Fibroblast of pulmonary artery (primary cell): ENCODE results near the gene LMAN1L.

Experiments
- DNase-seq: peaks from one replicate; pipeline ENCODE4 v3.0.0-alpha.2; 2010; ENCODE audit warnings: low read depth
- H3K4me3 ChIP-seq: replicated peaks from 2 replicates; pipeline ENCODE4 v1.5.1; 2011; ENCODE audit warnings: low read depth, mild to moderate bottlenecking, control low read depth, low read length, moderate library complexity
- TF ChIP-seq, protein P1 (sequence below): IDR thresholded peaks from 2 replicates; pipeline ENCODE4 v1.5.1; 2011; ENCODE audit warnings: mild to moderate bottlenecking, control low read depth, low read length, inconsistent platforms; ENCODE audit errors: missing control alignments

The LMAN1L gene

DNA sequence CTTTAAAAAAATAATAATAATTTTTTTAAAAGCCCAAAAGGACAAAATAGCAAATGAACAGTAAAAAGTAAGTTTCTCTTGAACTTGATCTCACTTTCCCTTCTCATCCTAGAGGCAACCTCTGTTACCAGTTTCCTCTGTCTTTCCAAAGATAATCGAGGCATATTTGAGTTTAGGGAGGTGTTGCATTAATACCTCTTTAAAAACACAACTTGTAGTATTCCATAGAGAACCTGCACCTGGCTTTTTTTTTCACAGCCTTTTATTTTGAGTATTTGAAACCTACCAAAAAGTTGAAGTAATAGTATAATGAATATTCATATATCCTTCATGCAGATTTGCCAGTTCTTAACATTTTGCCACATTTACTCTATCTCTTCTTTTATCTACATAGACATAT, 21.6 kb upstream of the LMAN1L start:
- no peak overlapping the region for H3K4me3 ChIP-seq
- TF ChIP-seq, protein P1, sequence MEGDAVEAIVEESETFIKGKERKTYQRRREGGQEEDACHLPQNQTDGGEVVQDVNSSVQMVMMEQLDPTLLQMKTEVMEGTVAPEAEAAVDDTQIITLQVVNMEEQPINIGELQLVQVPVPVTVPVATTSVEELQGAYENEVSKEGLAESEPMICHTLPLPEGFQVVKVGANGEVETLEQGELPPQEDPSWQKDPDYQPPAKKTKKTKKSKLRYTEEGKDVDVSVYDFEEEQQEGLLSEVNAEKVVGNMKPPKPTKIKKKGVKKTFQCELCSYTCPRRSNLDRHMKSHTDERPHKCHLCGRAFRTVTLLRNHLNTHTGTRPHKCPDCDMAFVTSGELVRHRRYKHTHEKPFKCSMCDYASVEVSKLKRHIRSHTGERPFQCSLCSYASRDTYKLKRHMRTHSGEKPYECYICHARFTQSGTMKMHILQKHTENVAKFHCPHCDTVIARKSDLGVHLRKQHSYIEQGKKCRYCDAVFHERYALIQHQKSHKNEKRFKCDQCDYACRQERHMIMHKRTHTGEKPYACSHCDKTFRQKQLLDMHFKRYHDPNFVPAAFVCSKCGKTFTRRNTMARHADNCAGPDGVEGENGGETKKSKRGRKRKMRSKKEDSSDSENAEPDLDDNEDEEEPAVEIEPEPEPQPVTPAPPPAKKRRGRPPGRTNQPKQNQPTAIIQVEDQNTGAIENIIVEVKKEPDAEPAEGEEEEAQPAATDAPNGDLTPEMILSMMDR, result no peak
- no peak for DNase-seq

DNA sequence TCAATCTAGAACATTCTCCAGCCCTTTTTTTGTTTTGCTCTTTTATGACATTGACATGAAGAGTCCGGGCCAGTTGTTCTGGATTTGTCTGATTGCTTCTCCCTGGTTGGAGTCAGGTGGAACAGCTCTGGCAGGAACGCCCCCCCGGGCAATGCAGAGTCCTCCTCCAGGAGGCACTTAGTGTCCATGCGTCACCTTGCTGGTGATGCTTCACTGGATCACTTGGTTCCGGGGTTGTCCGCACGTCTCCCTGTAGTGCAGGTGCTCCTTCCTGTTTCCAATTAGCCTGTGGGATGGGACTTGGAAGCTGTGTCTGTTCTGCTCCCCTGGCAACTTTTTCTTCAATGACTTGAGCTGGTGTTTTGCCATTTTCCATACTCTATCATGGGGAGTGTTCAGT, 21.0 kb upstream of the LMAN1L start:
- no peak for DNase-seq
- TF ChIP-seq, protein P1, result no peak
- H3K4me3 ChIP-seq, result no peak overlapping the region

DNA sequence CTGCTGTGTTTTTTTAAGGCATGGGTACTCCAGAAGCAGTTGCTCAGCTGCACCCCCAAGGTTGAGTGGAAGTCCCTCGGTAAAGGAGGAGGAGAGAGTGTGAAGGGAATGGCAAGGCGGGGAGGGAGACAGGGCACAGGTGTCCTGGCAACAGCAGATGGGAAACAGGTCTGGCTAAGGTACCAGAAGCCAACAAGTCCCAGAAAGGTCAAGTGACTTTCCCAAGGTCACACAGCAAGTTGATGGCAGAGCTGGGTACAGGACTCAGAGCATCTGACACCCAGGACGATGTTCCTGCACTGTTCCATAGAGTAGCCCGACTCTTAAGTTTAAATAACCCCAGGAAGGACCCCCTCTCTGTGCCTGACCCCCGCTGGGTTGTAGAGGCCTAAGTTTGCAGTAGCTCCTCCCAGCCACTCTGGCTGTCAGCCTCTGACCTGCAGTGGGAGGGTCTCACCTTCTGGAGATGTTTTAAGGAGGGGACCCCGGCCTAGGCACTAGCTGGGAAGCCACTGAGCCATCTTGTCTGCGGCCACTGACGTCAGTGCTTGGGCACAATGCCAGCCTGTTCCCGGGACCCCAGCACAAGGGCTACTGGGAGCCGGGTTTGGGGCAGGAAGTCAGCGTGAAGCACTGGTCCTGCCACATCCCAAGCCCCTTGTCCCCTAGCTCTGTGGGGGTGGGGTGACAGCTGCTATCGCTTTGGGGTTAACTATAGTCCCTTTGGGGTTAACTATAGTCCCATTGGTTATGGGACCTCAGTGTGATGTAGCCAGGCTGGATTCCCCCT, 20.2 kb upstream of the LMAN1L start:
- H3K4me3 ChIP-seq, result no peak overlapping the region
- TF ChIP-seq, protein P1, result no peak
- DNase-seq, result no peak

DNA sequence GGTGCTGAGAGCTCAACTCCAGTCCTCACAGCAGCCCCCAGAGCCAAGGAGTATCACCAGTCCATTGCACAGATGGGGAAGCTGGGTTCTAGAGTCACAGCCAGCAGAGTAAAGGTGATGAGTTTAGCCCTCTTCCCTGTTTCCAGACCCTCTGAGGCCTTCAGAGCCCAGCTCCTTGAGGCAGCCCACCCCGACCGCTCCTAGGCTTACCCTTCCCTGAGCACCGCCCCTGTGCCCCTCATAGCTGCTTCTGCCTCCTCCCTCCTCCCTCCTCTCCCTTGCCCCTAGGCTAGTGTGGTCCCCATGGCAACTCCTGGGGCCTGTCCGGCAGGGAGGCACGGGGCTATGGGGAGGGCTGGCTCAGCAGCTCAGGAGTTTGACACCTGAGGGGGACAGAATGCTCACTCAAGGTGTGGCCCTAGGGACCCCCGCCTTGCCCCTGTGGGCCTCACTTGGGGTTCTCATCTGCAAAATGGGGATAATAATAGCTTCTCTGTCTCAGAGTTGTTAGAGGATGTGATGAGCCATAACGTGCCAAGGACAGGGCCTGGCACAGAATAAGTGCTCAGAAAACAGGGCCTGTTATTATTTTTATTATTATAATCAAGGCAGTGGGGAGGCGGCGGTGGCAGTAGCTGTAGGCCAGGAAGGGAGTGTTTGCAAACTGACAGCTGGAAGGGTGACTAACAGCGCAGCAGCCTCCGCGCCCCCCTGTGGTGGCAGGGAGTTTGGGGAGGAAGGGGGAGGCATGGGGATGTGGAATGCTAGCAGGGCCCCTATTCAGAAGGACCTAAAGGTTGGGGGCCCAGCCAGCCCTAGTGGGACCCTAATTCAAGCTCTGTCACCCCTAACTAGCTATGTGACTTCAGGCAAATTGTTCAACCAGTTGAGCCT, 19.3 kb upstream of the LMAN1L start:
- TF ChIP-seq, protein P1, result peak; percentile 36
- peak; percentile 31 for DNase-seq
- no peak overlapping the region for H3K4me3 ChIP-seq

DNA sequence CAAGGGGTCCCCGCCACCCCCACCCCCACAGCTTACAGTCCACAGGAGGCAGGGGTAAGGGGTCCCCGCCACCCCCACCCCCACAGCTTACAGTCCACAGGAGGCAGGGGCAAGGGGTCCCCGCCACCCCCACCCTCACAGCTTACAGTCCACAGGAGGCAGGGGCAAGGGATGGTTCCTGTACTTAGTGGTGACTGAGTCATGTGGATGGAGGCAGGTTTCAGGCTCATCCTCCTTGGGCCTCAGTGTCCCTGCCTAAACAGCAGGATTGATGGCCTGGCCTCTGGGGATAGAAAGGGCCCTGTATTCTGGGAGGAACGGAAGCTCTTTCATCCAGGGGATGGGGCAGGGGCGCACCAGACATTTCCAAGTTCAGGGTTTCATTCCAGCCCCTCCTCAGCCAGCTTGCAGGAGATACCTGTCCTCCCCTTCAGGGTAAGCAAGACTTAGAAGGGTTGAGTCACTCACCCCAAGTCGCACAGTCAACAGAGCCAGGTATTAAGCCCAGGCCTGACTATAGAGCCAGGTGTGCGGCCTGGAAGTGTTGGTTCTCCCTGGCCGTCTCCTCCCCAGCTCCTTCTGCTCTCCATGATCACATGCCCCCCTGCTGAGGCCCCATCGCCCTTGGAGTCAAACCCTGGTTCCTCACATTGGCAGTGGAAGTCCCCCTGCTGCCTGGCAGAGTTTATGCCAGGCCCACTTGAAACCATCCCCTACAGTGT, 18.2 kb upstream of the LMAN1L start:
- TF ChIP-seq, protein P1, result no peak
- no peak for DNase-seq
- no peak overlapping the region for H3K4me3 ChIP-seq

DNA sequence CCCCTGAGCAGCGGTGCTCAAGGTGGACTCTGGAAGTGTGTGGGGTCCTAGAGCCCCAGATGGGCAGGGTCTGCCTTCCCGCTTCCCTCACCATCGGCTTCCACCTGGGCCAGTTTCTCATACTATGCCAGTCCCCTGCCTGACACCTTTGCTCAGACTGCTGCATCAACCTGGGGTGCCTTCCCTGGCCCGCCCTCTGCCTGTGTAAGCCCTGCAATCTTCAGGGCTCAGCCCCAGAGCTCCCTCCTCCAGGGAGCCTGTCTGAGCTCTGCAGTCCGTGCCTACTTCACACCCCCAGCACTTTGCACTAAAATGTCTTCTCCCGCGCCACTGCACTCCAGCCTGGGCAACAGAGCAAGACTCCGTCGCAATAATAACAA, 17.7 kb upstream of the LMAN1L start:
- no peak for DNase-seq
- TF ChIP-seq, protein P1, result no peak
- H3K4me3 ChIP-seq, result no peak overlapping the region
